ENCODE measurements around the gene KRTAP5-7. TPM values are rescaled to one million over a fixed set of nuclear protein-coding genes. Genes with fewer than 3 reads are reported as not detected.

Gene KRTAP5-7
- total and polyA plus RNA-seq, 12 donors = 0.07 to 0.28 TPM; not detected in 10

DNA sequence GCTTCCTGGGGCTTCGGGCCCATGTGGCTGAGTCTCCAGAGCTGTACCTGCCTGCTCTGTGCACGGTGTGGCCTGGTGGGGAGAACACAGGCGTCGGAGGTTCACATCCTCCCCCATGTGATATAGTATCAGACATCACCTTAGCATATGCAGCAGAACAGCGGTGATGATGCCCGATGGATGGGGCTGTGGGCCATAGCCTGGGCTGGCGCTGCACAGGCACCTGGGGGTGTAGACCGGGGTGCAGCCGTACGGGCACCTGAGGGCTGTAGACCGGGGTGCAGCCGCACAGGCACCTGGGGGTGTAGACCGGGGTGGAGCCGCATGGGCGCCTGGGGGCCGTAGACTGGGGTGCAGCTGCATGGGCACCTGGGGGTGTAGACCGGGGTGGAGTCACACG is 44.9 kb upstream of the KRTAP5-7 start:
- no peaks in the 10 kb centered on the region for H3K4me1 ChIP-seq (replicated peaks in 1 of 2)
- no peak for DNase-seq
- H3K27ac ChIP-seq = no peak overlapping the region
- WGBS, 4 donors = 90 to 99% (median 96%) methylated on average over 8 to 18 of the region's 18 CpGs
- no peak for TF ChIP-seq POLR2A (IDR thresholded peaks at IDR 0.05)
- TF ChIP-seq, protein P1, sequence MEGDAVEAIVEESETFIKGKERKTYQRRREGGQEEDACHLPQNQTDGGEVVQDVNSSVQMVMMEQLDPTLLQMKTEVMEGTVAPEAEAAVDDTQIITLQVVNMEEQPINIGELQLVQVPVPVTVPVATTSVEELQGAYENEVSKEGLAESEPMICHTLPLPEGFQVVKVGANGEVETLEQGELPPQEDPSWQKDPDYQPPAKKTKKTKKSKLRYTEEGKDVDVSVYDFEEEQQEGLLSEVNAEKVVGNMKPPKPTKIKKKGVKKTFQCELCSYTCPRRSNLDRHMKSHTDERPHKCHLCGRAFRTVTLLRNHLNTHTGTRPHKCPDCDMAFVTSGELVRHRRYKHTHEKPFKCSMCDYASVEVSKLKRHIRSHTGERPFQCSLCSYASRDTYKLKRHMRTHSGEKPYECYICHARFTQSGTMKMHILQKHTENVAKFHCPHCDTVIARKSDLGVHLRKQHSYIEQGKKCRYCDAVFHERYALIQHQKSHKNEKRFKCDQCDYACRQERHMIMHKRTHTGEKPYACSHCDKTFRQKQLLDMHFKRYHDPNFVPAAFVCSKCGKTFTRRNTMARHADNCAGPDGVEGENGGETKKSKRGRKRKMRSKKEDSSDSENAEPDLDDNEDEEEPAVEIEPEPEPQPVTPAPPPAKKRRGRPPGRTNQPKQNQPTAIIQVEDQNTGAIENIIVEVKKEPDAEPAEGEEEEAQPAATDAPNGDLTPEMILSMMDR (IDR thresholded peaks at IDR 0.05) = no peak
- intact Hi-C loops (cut with DNase I) = no loop called here
- H3K27me3 ChIP-seq = no peaks in the 10 kb centered on the region
- H3K4me3 ChIP-seq = no peak overlapping the region
- no peaks in the 10 kb centered on the region for H3K9me3 ChIP-seq (replicated peaks in 1 of 3)
- peaks cover 0 to 73% of the 10 kb centered on the region in 2 donors for H3K36me3 ChIP-seq (replicated peaks in 1 of 2)

DNA sequence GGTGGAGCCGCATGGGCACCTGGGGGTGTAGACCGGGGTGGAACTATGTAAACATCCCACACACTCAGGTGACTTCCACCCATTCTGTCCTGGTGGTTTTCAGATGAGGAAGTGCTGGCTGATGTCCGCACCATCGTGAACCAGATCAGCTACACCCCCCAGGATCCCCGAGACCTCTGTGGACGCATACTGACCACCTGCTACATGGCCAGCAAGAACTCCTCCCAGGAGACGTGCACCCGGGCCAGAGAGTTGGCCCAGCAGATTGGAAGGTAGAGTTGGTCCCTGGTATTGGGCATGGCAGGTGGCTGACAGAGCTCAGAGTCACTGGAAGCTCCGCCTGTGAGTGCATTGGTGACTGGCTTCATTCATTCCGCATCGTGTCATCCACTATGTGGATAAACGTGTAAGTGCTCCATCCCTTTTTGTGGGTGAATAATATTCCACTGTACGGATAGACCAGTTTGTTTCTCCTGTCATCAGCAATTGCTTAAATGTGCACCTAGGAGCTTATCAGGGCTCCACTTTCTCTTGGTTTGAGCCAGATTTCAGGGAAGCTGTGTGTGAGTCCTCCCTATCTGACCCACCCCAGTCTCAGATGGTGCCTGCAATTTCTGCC is 44.2 kb upstream of the KRTAP5-7 start:
- WGBS, 4 donors = 93 to 99% (median 96%) methylated on average over 9 to 13 of the region's 13 CpGs
- H3K36me3 ChIP-seq (replicated peaks in 1 of 2) = peaks cover 0 to 68% of the 10 kb centered on the region in 2 donors
- intact Hi-C loops (cut with DNase I) = no loop called here

DNA sequence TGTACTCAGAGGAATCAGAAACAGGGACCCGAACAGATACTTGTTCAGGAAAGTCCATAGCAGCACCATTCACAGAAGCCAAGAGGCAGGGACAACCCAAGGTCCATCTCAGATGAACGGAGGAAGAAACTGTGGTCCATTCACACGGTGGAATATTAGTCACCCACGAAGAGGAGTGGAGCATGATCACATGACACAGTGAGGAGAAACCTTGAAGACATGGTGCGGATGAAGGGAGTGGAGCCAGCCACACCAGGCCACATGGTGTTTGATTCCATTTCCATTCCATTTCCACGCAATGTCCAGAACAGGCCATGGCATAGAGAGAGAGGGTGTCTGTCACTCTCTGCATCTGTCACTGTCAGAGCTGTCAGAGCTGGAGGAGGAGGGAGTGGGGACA is 43.4 kb upstream of the KRTAP5-7 start:
- no peak for DNase-seq
- Histone ChIP-seq H3K4me3 (no peak overlapping the region), H3K36me3 (replicated peaks in 1 of 2) (peaks cover 0 to 62% of the 10 kb centered on the region in 2 donors), H3K27ac (no peak overlapping the region), H3K4me1 (replicated peaks in 1 of 2) (no peaks in the 10 kb centered on the region), H3K27me3 (no peaks in the 10 kb centered on the region), H3K9me3 (replicated peaks in 1 of 3) (no peaks in the 10 kb centered on the region)
- intact Hi-C loops (cut with DNase I) = no loop called here
- TF ChIP-seq, protein P1 (IDR thresholded peaks at IDR 0.05) = no peak
- no peak for TF ChIP-seq POLR2A (IDR thresholded peaks at IDR 0.05)
- 83 to 94% (median 92%) methylated on average over 6 of the region's 6 CpGs for WGBS, 4 donors

More for the DNA sequence above, 44.2 kb upstream of the KRTAP5-7 start:
- H3K27ac ChIP-seq = no peak overlapping the region
- no peaks in the 10 kb centered on the region for H3K4me1 ChIP-seq (replicated peaks in 1 of 2)
- TF ChIP-seq, protein P1 (IDR thresholded peaks at IDR 0.05) = no peak
- no peak for TF ChIP-seq POLR2A (IDR thresholded peaks at IDR 0.05)
- H3K27me3 ChIP-seq = no peaks in the 10 kb centered on the region
- no peak for DNase-seq
- H3K9me3 ChIP-seq (replicated peaks in 1 of 3) = no peaks in the 10 kb centered on the region
- no peak overlapping the region for H3K4me3 ChIP-seq

GRCh38 chr11:71484248-71485062 is 42.6 kb upstream of the KRTAP5-7 start:
- Histone ChIP-seq H3K36me3 (replicated peaks in 1 of 2) (peaks cover 0 to 55% of the 10 kb centered on the region in 2 donors), H3K4me3 (no peak overlapping the region), H3K9me3 (replicated peaks in 1 of 3) (no peaks in the 10 kb centered on the region), H3K4me1 (replicated peaks in 1 of 2) (no peaks in the 10 kb centered on the region), H3K27ac (no peak overlapping the region), H3K27me3 (no peaks in the 10 kb centered on the region)
- TF ChIP-seq, protein P1 (IDR thresholded peaks at IDR 0.05) = no peak
- TF ChIP-seq POLR2A (IDR thresholded peaks at IDR 0.05) = no peak
- intact Hi-C loops (cut with DNase I) = no loop called here
- WGBS, 4 donors = 91 to 94% (median 93%) methylated on average over 18 to 23 of the region's 23 CpGs
- DNase-seq = peak in 1 of 7 donors; percentile 3

Measured in adrenal gland (tissue), 12 donors.